ENCODE results near the gene DRD4.

DNA sequence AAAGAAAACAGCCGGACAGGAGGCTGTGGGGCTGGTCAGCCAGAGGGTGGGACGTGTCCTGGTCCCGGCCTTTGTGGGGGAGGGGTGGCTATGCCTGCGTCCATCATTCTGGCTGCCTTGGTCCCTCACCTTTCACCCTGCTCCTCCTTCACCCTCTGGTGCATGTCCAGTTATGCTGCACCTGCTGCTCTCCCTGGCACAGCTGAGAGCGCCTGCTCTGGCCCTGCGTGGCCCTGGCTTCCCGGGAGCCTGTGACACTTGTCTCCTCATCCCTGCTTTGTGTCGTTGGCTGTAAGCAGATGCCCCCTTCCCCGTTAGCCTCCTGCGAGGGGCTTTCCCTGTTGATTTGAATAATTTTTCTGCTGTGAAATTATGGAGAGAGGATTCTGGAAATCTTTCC is 44.2 kb upstream of the DRD4 start:
- TF ChIP-seq, protein P1, sequence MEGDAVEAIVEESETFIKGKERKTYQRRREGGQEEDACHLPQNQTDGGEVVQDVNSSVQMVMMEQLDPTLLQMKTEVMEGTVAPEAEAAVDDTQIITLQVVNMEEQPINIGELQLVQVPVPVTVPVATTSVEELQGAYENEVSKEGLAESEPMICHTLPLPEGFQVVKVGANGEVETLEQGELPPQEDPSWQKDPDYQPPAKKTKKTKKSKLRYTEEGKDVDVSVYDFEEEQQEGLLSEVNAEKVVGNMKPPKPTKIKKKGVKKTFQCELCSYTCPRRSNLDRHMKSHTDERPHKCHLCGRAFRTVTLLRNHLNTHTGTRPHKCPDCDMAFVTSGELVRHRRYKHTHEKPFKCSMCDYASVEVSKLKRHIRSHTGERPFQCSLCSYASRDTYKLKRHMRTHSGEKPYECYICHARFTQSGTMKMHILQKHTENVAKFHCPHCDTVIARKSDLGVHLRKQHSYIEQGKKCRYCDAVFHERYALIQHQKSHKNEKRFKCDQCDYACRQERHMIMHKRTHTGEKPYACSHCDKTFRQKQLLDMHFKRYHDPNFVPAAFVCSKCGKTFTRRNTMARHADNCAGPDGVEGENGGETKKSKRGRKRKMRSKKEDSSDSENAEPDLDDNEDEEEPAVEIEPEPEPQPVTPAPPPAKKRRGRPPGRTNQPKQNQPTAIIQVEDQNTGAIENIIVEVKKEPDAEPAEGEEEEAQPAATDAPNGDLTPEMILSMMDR (IDR thresholded peaks at IDR 0.05): no peak
- TF ChIP-seq POLR2A (IDR thresholded peaks at IDR 0.05): no peak

Measured in thyroid gland (tissue), 4 donors.